Prostate gland (tissue), 2 donors: Measurements from ENCODE around the gene DYNLRB1. TPM values are rescaled to one million over a fixed set of nuclear protein-coding genes. Genes with fewer than 3 reads are reported as not detected.
A peak's percentile ranks its signal among the peaks of the same experiment; 100 is the strongest.
"Not testable (repeated sequence)": the region's sequence is repeated elsewhere in the genome, so short reads cannot be mapped to it uniquely, and the experiment has no call there.

Experiments
- DNase-seq: peaks from one replicate; pipeline ENCODE4 v3.0.0-alpha.2; 2019; ENCODE audit warnings: low spot score
- H3K27ac ChIP-seq, 2 donors: fragments of 200-600 bp; sonication (generic); 2 replicates each; pipeline ENCODE4 v1.5.1; 2017 to 2019
- H3K27me3 ChIP-seq: fragments of 200-600 bp; sonication (generic); replicated peaks from 2 replicates; pipeline ENCODE4 v1.5.1; 2019; ENCODE audit not compliant: insufficient read depth
- H3K36me3 ChIP-seq, 2 donors: fragments of 200-600 bp; sonication (generic); 1 replicate in 1 of 2; 2 replicates in 1 of 2; pipeline versions ENCODE4 v1.5.1 to v1.8.1; 2017 to 2019
- H3K4me1 ChIP-seq: fragments of 200-600 bp; sonication (generic); replicated peaks from 2 replicates; pipeline ENCODE4 v1.5.1; 2019
- H3K4me3 ChIP-seq, 2 donors: fragments of 200-600 bp; sonication (generic); 2 replicates each; pipeline ENCODE4 v1.5.1; 2017 to 2019
- H3K9me3 ChIP-seq: fragments of 200-600 bp; sonication (generic); 2 replicates; pipeline ENCODE4 v1.5.1; 2017
- CTCF ChIP-seq, 4 experiments: fragments of 200-600 bp in 2 of 4; fragments of 450-650 bp in 2 of 4; sonication (generic) in 2 of 4; IDR thresholded peaks; 1 replicate in 3 of 4; 2 replicates in 1 of 4; pipeline ENCODE4 v1.5.1; 2016 to 2019; ENCODE audit warnings: antibody characterized with exemption in 4 of 4, mild to moderate bottlenecking in 2 of 4, moderate library complexity in 2 of 4
- POLR2A ChIP-seq: fragments of 450-650 bp; IDR thresholded peaks from one replicate; pipeline ENCODE4 v1.6.1; 2016; ENCODE audit warnings: antibody characterized with exemption, mild to moderate bottlenecking
- POLR2AphosphoS5 ChIP-seq: sonication (generic); formaldehyde crosslinking; IDR thresholded peaks from one replicate; pipeline ENCODE4 v1.6.1; 2017; ENCODE audit warnings: antibody characterized with exemption
- WGBS: methylation state at CpG from one replicate; pipeline ENCODE4 v1.1.5; 2018; 5-methylcytosine and 5-hydroxymethylcytosine counted together
- intact Hi-C: fragments of 100-400 bp; cut with DNase I; formaldehyde crosslinking; loops from one replicate; pipeline ENCODE4 v1.14.2; 2022
- total RNA-seq, 2 donors: library from RNA; depleted of rRNA; stranded (reverse); fragments of >200 nt; gene quantifications; one replicate each; pipeline ENCODE4 v1.1.0, GENCODE V29; 2016

The DYNLRB1 gene
- total RNA-seq, 2 donors from 2014 or later, result 132 to 247 TPM

- H3K9me3 ChIP-seq, result no peaks in the 10 kb centered on the region
Observed at GRCh38 chr20:34475979-34476736, 40.1 kb upstream of the DYNLRB1 start.

DNA sequence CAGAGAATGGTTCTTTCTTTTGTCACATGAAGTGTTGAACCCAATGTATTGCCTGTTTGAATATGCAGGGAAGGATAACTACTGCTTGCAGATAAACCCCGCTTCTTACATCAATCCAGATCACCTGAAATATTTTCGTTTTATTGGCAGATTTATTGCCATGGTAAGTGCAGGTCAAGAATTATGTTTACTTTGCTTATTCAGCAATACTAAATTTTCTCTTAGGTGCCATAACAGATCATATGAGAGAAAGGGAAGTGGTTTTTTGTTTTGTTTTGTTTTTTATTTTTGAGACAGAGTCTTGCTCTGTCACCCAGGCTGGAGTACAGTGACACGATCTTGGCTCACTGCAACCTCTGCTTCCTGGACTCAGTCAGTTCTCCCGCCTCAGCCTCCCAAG lies 36.6 kb upstream of the DYNLRB1 start:
- Histone ChIP-seq H3K27ac (no peak overlapping the region), H3K27me3 (no peaks in the 10 kb centered on the region), H3K9me3 (no peaks in the 10 kb centered on the region), H3K4me3 (no peak overlapping the region), H3K4me1 (no peaks in the 10 kb centered on the region), H3K36me3 (no peaks in the 10 kb centered on the region)
- no peak for DNase-seq
- 90% methylated on average over 4 of the region's 4 CpGs for WGBS
- intact Hi-C loops, result no loop called here
- no peak for TF ChIP-seq POLR2A
- no peak for TF ChIP-seq CTCF (IDR thresholded peaks at IDR 0.05)
- TF ChIP-seq POLR2AphosphoS5, result no peak

More at GRCh38 chr20:34475979-34476736, 40.1 kb upstream of the DYNLRB1 start:
- Histone ChIP-seq H3K36me3 (no peaks in the 10 kb centered on the region), H3K4me1 (no peaks in the 10 kb centered on the region), H3K4me3 (no peak overlapping the region), H3K27me3 (no peaks in the 10 kb centered on the region), H3K27ac (no peak overlapping the region)
- 14% methylated on average over 38 of the region's 38 CpGs for WGBS
- peak; percentile 20 for DNase-seq
- intact Hi-C loops, result no loop called here
- peak; percentile 33 to 67 (median 46) for TF ChIP-seq CTCF (IDR thresholded peaks at IDR 0.05)
- no peak for TF ChIP-seq POLR2AphosphoS5

- H3K27ac ChIP-seq, H3K4me3 ChIP-seq, H3K4me1 ChIP-seq, intact Hi-C loops, H3K27me3 ChIP-seq, DNase-seq, H3K9me3 ChIP-seq, H3K36me3 ChIP-seq: not testable (repeated sequence)
- WGBS, result 100% methylated on average over 1 of the region's 1 CpG
Observed at GRCh38 chr20:34482154-34482553, 34.1 kb upstream of the DYNLRB1 start.

DNA sequence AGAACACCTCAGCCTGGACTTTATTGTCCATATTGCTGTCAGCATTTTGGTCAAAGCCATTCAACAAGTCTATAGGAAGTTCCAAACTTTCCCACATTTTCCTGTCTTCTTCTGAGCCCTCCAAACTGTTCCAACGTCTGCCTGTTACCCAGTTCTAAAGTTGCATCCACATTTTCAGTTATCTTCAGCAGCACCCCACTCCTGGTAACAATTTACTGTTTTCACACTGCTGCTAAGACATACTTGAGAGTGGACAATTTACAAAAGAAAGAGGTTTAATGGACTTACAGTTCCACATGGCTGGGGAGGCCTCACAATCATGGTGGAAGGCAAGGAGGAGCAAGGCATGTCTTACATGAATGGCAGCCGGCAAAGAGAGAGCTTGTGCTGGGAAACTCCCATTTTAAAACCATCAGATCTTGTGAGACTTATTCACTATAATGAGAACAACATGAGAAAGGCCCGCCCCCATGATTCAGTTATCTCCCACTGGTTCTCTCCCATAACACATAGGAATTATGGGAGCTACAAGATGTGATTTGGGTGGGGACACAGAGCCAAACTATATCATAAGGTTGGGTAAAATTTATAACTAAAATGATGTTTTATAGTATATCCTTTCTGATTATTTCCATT lies 32.5 kb upstream of the DYNLRB1 start:
- 97% methylated on average over 3 of the region's 3 CpGs for WGBS
- H3K4me3 ChIP-seq, intact Hi-C loops, H3K4me1 ChIP-seq, H3K36me3 ChIP-seq, H3K9me3 ChIP-seq, DNase-seq, H3K27me3 ChIP-seq, H3K27ac ChIP-seq: not testable (repeated sequence)

GRCh38 chr20:34485068-34485634 lies 31.1 kb upstream of the DYNLRB1 start:
- no peaks in the 10 kb centered on the region for H3K27me3 ChIP-seq
- no peak overlapping the region for H3K4me3 ChIP-seq
- no peaks in the 10 kb centered on the region for H3K36me3 ChIP-seq
- no peaks in the 10 kb centered on the region for H3K4me1 ChIP-seq
- no peak overlapping the region for H3K27ac ChIP-seq
- intact Hi-C loops, result no loop called here
- no peak for DNase-seq
- TF ChIP-seq CTCF (IDR thresholded peaks at IDR 0.05), result no peak
- no peak for TF ChIP-seq POLR2A
- no peak for TF ChIP-seq POLR2AphosphoS5
- H3K9me3 ChIP-seq, result no peaks in the 10 kb centered on the region
- 75% methylated on average over 4 of the region's 4 CpGs for WGBS
